Measurements from ENCODE around the gene LRRC4.

DNA sequence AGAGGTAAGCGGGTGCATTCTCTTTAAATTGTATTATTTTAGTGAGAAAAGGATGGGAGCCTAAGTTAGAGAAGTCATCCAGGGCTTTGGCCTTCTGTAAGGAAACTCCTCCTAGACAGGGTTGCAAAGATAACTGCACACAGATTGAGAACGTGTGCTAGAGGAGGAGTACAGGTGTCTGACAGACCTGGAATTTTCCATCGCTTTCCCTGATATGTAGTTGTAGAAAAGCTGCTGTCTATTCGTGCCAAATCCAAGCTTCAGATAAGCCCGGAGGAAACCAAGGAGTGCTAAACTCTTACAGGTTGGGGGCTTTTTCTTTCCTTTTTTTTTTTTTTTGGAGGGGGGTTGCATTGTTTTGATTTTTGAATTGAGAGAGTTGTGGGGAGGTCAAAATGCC is 23.1 kb downstream of the LRRC4 start:
- no peak for TF ChIP-seq POLR2A (IDR thresholded peaks at IDR 0.05)
- TF ChIP-seq, protein P1, sequence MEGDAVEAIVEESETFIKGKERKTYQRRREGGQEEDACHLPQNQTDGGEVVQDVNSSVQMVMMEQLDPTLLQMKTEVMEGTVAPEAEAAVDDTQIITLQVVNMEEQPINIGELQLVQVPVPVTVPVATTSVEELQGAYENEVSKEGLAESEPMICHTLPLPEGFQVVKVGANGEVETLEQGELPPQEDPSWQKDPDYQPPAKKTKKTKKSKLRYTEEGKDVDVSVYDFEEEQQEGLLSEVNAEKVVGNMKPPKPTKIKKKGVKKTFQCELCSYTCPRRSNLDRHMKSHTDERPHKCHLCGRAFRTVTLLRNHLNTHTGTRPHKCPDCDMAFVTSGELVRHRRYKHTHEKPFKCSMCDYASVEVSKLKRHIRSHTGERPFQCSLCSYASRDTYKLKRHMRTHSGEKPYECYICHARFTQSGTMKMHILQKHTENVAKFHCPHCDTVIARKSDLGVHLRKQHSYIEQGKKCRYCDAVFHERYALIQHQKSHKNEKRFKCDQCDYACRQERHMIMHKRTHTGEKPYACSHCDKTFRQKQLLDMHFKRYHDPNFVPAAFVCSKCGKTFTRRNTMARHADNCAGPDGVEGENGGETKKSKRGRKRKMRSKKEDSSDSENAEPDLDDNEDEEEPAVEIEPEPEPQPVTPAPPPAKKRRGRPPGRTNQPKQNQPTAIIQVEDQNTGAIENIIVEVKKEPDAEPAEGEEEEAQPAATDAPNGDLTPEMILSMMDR (IDR thresholded peaks at IDR 0.05): no peak
